ENCODE measurements around the gene CES4A.
"Not testable (repeated sequence)": the region's sequence is repeated elsewhere in the genome, so short reads cannot be mapped to it uniquely, and the experiment has no call there.

CES4A gene

GRCh38 chr16:67035364-67035763, 47.0 kb downstream of the CES4A start:
- DNase-seq (ENCODE audit: low read depth): no peak
- TF ChIP-seq, protein P1, sequence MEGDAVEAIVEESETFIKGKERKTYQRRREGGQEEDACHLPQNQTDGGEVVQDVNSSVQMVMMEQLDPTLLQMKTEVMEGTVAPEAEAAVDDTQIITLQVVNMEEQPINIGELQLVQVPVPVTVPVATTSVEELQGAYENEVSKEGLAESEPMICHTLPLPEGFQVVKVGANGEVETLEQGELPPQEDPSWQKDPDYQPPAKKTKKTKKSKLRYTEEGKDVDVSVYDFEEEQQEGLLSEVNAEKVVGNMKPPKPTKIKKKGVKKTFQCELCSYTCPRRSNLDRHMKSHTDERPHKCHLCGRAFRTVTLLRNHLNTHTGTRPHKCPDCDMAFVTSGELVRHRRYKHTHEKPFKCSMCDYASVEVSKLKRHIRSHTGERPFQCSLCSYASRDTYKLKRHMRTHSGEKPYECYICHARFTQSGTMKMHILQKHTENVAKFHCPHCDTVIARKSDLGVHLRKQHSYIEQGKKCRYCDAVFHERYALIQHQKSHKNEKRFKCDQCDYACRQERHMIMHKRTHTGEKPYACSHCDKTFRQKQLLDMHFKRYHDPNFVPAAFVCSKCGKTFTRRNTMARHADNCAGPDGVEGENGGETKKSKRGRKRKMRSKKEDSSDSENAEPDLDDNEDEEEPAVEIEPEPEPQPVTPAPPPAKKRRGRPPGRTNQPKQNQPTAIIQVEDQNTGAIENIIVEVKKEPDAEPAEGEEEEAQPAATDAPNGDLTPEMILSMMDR (IDR thresholded peaks at IDR 0.05; ENCODE audit: low read length, missing control alignments): no peak
- H3K4me3 ChIP-seq (replicated peaks; ENCODE audit: low read depth, low read length): no peak overlapping the region

DNA sequence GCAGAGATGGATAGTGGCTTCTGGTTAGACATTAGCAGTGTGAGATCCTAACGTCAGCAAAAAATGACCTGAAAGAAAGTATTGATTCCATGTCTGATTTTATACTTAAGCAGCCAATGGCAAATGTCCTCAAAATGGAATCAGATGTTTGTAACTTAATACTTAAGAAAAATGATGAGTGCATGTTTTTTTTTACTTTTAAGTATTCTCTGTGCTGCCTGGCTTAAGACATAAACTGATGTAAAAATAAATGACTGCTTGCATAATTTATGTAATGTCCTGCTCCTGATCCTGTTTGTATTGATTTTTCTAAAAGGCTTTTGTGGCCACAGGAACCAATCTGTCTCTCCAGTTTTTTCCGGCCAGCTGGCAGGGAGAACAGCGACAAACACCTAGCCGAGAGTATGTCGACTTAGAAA, 47.9 kb downstream of the CES4A start:
- DNase-seq (ENCODE audit: low read depth): no peak
- TF ChIP-seq, protein P1 (IDR thresholded peaks at IDR 0.05; ENCODE audit: low read length, missing control alignments): no peak
- H3K4me3 ChIP-seq (replicated peaks; ENCODE audit: low read depth, low read length): no peak overlapping the region

GRCh38 chr16:67039260-67040020, 51.1 kb downstream of the CES4A start:
- H3K4me3 ChIP-seq (replicated peaks; ENCODE audit: low read depth, low read length): no peak overlapping the region
- TF ChIP-seq, protein P1 (IDR thresholded peaks at IDR 0.05; ENCODE audit: low read length, missing control alignments): no peak
- no peak for DNase-seq (ENCODE audit: low read depth)

- no peak overlapping the region for H3K4me3 ChIP-seq (replicated peaks; ENCODE audit: low read depth, low read length)
- TF ChIP-seq, protein P1 (IDR thresholded peaks at IDR 0.05; ENCODE audit: low read length, missing control alignments): no peak
- no peak for DNase-seq (ENCODE audit: low read depth)
Measured at GRCh38 chr16:67040166-67040565, 51.8 kb downstream of the CES4A start.

- TF ChIP-seq, protein P1 (IDR thresholded peaks at IDR 0.05; ENCODE audit: low read length, missing control alignments): no peak
- H3K4me3 ChIP-seq (replicated peaks; ENCODE audit: low read depth, low read length): no peak overlapping the region
- DNase-seq (ENCODE audit: low read depth): peak; percentile 39
Measured at GRCh38 chr16:67040906-67041305, 52.5 kb downstream of the CES4A start.

DNA sequence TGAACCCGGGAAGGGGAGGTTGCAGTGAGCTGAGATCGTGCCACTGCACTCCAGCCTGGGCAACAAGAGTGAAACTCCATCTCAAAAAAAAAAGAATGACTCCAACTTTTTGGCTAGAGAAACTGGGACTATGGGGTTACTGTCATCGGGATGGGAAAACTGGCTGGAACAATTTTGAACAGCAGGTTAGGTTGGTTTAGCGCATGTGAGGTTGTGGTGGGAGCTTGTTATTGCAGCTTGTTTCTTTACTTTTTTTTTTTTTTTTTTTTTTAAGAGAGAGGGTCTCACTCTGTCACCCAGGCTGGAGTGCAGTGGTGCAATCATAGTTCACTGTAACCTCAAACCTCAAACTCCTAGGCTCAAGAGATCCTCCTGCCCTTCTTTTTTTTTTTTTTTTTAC, 53.1 kb downstream of the CES4A start:
- not testable (repeated sequence) for DNase-seq (ENCODE audit: low read depth); H3K4me3 ChIP-seq (replicated peaks; ENCODE audit: low read depth, low read length)

- H3K4me3 ChIP-seq (replicated peaks; ENCODE audit: low read depth, low read length): no peak overlapping the region
Measured at GRCh38 chr16:67043420-67043819, 55.0 kb downstream of the CES4A start.

More at GRCh38 chr16:67043420-67043819, 55.0 kb downstream of the CES4A start:
- no peak for DNase-seq (ENCODE audit: low read depth)
- TF ChIP-seq, protein P1 (IDR thresholded peaks at IDR 0.05; ENCODE audit: low read length, missing control alignments): no peak

All from fibroblast of pulmonary artery (primary cell).